D721Med (cell line): ENCODE data around the gene SERPINA12.
"Not testable (repeated sequence)": the region's sequence is repeated elsewhere in the genome, so short reads cannot be mapped to it uniquely, and the experiment has no call there.

ENCODE experiments used
- DNase-seq: peaks from one replicate; pipeline ENCODE4 v3.0.0; 2011; ENCODE audit warnings: low spot score; ENCODE audit not compliant: insufficient read length
- FAIRE-seq: peaks from 2 replicates; lab custom pipeline; 2011; peaks lifted over from hg19 to GRCh38; lab: Jason Lieb, UNC
- TF ChIP-seq, protein P1 (sequence below): IDR thresholded peaks from 2 replicates; pipeline ENCODE4 v1.5.1; 2012; ENCODE audit warnings: mild to moderate bottlenecking, control low read depth; ENCODE audit not compliant: insufficient read depth; ENCODE audit errors: missing control alignments

Gene SERPINA12

DNA sequence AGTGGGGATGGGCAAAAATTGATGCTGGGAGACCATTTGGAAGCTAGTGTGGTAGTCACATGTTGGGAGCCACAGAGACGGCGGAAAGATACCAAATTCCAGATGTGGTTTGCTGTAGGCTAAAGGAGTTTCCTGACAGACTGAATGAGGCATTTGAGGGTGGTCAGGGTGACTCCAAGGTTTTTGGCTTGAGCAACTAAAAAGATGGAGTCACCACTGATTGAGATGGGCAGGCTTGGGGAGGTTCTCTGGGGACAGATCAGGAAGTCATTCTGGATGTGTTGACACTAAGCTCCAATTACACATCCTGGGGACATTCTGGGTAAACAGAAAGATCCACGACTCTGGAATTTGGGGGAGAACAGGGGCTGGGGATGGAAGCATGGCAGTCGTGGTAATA is 17.8 kb downstream of the SERPINA12 start:
- no peak for FAIRE-seq
- no peak for DNase-seq
- TF ChIP-seq, protein P1, sequence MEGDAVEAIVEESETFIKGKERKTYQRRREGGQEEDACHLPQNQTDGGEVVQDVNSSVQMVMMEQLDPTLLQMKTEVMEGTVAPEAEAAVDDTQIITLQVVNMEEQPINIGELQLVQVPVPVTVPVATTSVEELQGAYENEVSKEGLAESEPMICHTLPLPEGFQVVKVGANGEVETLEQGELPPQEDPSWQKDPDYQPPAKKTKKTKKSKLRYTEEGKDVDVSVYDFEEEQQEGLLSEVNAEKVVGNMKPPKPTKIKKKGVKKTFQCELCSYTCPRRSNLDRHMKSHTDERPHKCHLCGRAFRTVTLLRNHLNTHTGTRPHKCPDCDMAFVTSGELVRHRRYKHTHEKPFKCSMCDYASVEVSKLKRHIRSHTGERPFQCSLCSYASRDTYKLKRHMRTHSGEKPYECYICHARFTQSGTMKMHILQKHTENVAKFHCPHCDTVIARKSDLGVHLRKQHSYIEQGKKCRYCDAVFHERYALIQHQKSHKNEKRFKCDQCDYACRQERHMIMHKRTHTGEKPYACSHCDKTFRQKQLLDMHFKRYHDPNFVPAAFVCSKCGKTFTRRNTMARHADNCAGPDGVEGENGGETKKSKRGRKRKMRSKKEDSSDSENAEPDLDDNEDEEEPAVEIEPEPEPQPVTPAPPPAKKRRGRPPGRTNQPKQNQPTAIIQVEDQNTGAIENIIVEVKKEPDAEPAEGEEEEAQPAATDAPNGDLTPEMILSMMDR, result no peak

GRCh38 chr14:94489336-94489735 is 19.9 kb downstream of the SERPINA12 start:
- no peak for DNase-seq
- no peak for FAIRE-seq
- TF ChIP-seq, protein P1, result no peak

DNA sequence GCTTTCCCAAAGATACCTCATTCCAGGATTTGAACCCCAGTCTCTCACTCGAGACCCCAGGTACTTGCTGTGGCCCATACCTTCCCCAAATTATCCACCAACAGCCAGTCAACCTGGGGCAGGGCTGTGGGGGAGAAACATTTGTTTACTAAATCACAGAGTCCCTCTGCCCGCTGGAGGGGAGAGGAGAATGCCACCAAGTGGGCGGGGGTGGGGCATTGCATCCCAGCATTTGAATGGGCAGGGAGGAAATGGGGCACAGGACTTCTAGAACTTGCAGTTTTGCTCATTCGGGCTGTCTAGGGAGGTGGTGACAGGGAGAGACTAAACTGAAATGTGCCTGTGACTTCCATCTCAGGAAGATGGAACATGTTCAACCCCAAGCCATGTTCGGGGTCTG is 22.4 kb downstream of the SERPINA12 start:
- DNase-seq (no peak), FAIRE-seq (no peak)
- TF ChIP-seq, protein P1, result no peak

GRCh38 chr14:94485944-94486841 is 23.1 kb downstream of the SERPINA12 start:
- TF ChIP-seq, protein P1, result peak; percentile 79
- DNase-seq (peak; percentile 56), FAIRE-seq (no peak)

DNA sequence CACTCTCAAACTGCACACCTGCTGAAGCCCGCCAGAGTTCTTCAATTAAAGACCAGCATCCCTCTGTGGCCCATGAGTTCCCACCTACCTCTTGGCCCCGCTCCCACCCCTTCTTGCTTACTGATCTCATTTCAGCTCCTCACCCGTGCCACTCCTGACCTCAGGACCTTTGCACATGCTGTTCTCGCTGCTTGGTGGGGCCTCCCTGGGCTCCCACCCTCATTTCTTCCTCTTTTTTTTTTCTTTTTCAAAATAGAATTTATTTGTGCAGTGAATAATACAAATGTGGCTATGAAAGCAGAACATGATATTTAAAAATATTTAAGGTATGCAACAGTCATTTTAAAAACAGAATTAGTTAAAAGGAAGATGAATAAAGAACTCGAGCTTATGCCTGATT is 24.8 kb downstream of the SERPINA12 start:
- FAIRE-seq (no peak), DNase-seq (no peak)
- TF ChIP-seq, protein P1, result no peak

- FAIRE-seq, result no peak
- no peak for DNase-seq
- TF ChIP-seq, protein P1, result no peak
Observed at GRCh38 chr14:94483729-94484275, 25.5 kb downstream of the SERPINA12 start.

DNA sequence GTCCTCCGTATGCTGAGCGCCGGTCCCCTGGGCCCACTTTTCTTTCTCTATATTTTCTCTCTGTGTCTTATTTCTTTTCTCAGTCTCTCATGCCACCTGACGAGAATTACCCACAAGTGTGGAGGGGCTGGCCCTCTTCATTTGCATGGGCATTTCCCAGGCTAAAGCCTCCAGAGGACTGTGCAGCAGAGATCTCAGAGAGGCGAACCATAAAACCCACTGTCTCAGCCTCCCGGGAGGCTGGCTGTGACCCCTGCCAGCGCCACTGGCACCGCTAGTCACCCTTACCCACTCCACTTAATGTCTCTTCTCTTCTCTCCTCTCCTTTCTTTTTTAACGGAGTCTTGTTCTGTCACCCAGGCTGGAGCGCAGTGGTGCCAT is 26.2 kb downstream of the SERPINA12 start:
- DNase-seq, result no peak
- no peak for FAIRE-seq
- TF ChIP-seq, protein P1, result no peak

- DNase-seq, FAIRE-seq: not testable (repeated sequence)
Observed at GRCh38 chr14:94482132-94483070, 26.9 kb downstream of the SERPINA12 start.
